K562 treated with DMSO at 1 percent for 24 hours (cell line): ENCODE measurements around the gene ACTR3C. TPM values are rescaled to one million over a fixed set of nuclear protein-coding genes. Genes with fewer than 3 reads are reported as not detected.

Source experiments
- total RNA-seq: library from RNA; unstranded; fragments of 300-600 nt; gene quantifications from 2 replicates; pipeline ENCODE4 v1.2.3, GENCODE V29; 2022; ENCODE audit warnings: low read depth; ENCODE audit not compliant: insufficient read depth

Gene ACTR3C
- 14.3 and 16.2 TPM in 2 replicates for total RNA-seq

GRCh38 chr7:150322833-150323681, at the start of gene ACTR3C, which contains the start of gene LRRC61:
TSS of gene ACTR3C (minus strand) at chr7:150323545. CDS start at chr7:150295296, 28,249 bp downstream.
TSS of gene LRRC61 (plus strand) at chr7:150323355. CDS start at chr7:150336862, 13,507 bp downstream.

GRCh38 chr7:150368096-150368883, 44.9 kb upstream of the ACTR3C start, which contains the start of gene REPIN1:
TSS of gene REPIN1 (plus strand) at chr7:150368822. CDS start at chr7:150369712, 890 bp downstream.

GRCh38 chr7:150341263-150342120, 18.1 kb upstream of the ACTR3C start, which contains the start of gene RARRES2:
TSS of gene RARRES2 (minus strand) at chr7:150341629. CDS start at chr7:150340609, 1,020 bp downstream.

Other genes with a start within 250 kb of the ACTR3C start
- gene LRRC61, start 190 bp downstream of the ACTR3C start, total RNA-seq = 115 and 138 TPM in 2 replicates
- 1.5 and 1.6 TPM in 2 replicates for gene RARRES2, start 18.1 kb upstream of the ACTR3C start, total RNA-seq
- 337 and 374 TPM in 2 replicates for gene REPIN1, start 45.3 kb upstream of the ACTR3C start, total RNA-seq
- gene ZNF775, start 55.8 kb upstream of the ACTR3C start, total RNA-seq = 41.9 and 43.7 TPM in 2 replicates
- 0.06 TPM in 1 of 2 replicates, not detected in the other for gene GIMAP8, start 127.1 kb upstream of the ACTR3C start, total RNA-seq
- not detected in 2 replicates for gene GIMAP7, start 191.3 kb upstream of the ACTR3C start, total RNA-seq
- not detected in 2 replicates for gene GIMAP4, start 243.8 kb upstream of the ACTR3C start, total RNA-seq